ENCODE measurements around the gene SPEF2. TPM values are rescaled to one million over a fixed set of nuclear protein-coding genes. Genes with fewer than 3 reads are reported as not detected.

The SPEF2 gene
- polyA plus RNA-seq, 1 donor (not counting 4 experiments of a cell fraction or from before 2014, with no cell fraction given), result 1.6 TPM

DNA sequence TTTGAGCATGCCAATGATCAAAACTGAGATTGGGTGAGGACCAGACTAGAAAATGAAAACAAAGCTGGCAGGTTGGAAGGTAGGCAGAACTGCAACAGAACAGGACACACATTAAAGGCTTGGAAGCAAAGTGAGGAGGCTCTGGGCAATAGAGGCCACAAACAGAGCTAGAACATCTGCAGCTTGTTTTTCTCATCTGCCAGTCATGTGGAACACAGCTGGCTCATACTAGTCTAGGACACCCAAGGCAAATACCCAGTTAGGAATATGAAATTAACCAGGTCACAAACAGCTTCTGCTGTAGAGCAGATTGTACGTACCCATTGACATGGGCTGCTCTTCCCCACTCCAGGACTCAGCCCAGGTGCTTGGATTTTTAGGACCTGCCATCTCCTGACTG lies 61.7 kb downstream of the SPEF2 start:
- Histone ChIP-seq H3K9me3 (ENCODE audit: control insufficient read depth, low read depth, low read length) (no peaks in the 10 kb centered on the region), H3K4me1 (ENCODE audit: control insufficient read depth, extremely low read depth, insufficient read depth, low read length) (no peaks in the 10 kb centered on the region), H3K4me3 (ENCODE audit: control insufficient read depth in 2 of 3, extremely low read depth in 1 of 3, insufficient read depth in 2 of 3, low read depth in 1 of 3, low read length in 3 of 3) (no peak overlapping the region), H3K27me3 (ENCODE audit: control insufficient read depth, extremely low read depth, insufficient read depth, low read length) (no peaks in the 10 kb centered on the region), H3K4me2 (ENCODE audit: control insufficient read depth, extremely low read depth, insufficient read depth, low read depth, low read length) (no peak overlapping the region), H3K27ac (ENCODE audit: control insufficient read depth, insufficient read depth, low read length) (no peak overlapping the region), H3K36me3 (ENCODE audit: control insufficient read depth in 2 of 2, extremely low read depth in 1 of 2, insufficient read depth in 2 of 2, low read length in 2 of 2) (no peaks in the 10 kb centered on the region), H3K9ac (ENCODE audit: control insufficient read depth, extremely low read depth, insufficient read depth, low read length) (no peak overlapping the region), H4K20me1 (ENCODE audit: control insufficient read depth, extremely low read depth, insufficient read depth, low read length) (no peaks in the 10 kb centered on the region), H2AFZ (ENCODE audit: control insufficient read depth, low read length) (no peak overlapping the region), H3K79me2 (ENCODE audit: control insufficient read depth, insufficient read depth, low read length) (no peaks in the 10 kb centered on the region), H3K9me1 (ENCODE audit: control insufficient read depth, extremely low read depth, insufficient read depth, low read length) (no peaks in the 10 kb centered on the region)
- FAIRE-seq (no peak), DNase-seq (ENCODE audit: low read depth, low spot score) (no peak)
- dilution Hi-C loops (cut with MboI; ENCODE audit: extremely low pct_ligation_motif_present, low sequenced_read_pairs), result no loop called here
- no peak for TF ChIP-seq EZH2 (IDR thresholded peaks at IDR 0.05; ENCODE audit: low read length)
- TF ChIP-seq, protein P1, sequence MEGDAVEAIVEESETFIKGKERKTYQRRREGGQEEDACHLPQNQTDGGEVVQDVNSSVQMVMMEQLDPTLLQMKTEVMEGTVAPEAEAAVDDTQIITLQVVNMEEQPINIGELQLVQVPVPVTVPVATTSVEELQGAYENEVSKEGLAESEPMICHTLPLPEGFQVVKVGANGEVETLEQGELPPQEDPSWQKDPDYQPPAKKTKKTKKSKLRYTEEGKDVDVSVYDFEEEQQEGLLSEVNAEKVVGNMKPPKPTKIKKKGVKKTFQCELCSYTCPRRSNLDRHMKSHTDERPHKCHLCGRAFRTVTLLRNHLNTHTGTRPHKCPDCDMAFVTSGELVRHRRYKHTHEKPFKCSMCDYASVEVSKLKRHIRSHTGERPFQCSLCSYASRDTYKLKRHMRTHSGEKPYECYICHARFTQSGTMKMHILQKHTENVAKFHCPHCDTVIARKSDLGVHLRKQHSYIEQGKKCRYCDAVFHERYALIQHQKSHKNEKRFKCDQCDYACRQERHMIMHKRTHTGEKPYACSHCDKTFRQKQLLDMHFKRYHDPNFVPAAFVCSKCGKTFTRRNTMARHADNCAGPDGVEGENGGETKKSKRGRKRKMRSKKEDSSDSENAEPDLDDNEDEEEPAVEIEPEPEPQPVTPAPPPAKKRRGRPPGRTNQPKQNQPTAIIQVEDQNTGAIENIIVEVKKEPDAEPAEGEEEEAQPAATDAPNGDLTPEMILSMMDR (optimal IDR thresholded peaks at IDR 0.05 in 1 of 3, IDR thresholded peaks at IDR 0.05 in 1 of 3, conservative IDR thresholded peaks at IDR 0.05 in 1 of 3; ENCODE audit: extremely low read depth in 1 of 3, insufficient read depth in 2 of 3, low read length in 3 of 3), result no peak

- no peak overlapping the region for H3K4me3 ChIP-seq (ENCODE audit: control insufficient read depth in 2 of 3, extremely low read depth in 1 of 3, insufficient read depth in 2 of 3, low read depth in 1 of 3, low read length in 3 of 3)
- H3K4me1 ChIP-seq (ENCODE audit: control insufficient read depth, extremely low read depth, insufficient read depth, low read length), result no peaks in the 10 kb centered on the region
- no peaks in the 10 kb centered on the region for H3K9me3 ChIP-seq (ENCODE audit: control insufficient read depth, low read depth, low read length)
- DNase-seq (ENCODE audit: low read depth, low spot score) (no peak), FAIRE-seq (no peak)
- no peaks in the 10 kb centered on the region for H3K9me1 ChIP-seq (ENCODE audit: control insufficient read depth, extremely low read depth, insufficient read depth, low read length)
- H3K9ac ChIP-seq (ENCODE audit: control insufficient read depth, extremely low read depth, insufficient read depth, low read length), result no peak overlapping the region
- H3K79me2 ChIP-seq (ENCODE audit: control insufficient read depth, insufficient read depth, low read length), result no peaks in the 10 kb centered on the region
- no peak overlapping the region for H3K27ac ChIP-seq (ENCODE audit: control insufficient read depth, insufficient read depth, low read length)
- H3K4me2 ChIP-seq (ENCODE audit: control insufficient read depth, extremely low read depth, insufficient read depth, low read depth, low read length), result no peak overlapping the region
- no peak for TF ChIP-seq EZH2 (IDR thresholded peaks at IDR 0.05; ENCODE audit: low read length)
- TF ChIP-seq, protein P1 (optimal IDR thresholded peaks at IDR 0.05 in 1 of 3, IDR thresholded peaks at IDR 0.05 in 1 of 3, conservative IDR thresholded peaks at IDR 0.05 in 1 of 3; ENCODE audit: extremely low read depth in 1 of 3, insufficient read depth in 2 of 3, low read length in 3 of 3), result no peak
- H4K20me1 ChIP-seq (ENCODE audit: control insufficient read depth, extremely low read depth, insufficient read depth, low read length), result no peaks in the 10 kb centered on the region
- no peak overlapping the region for H2AFZ ChIP-seq (ENCODE audit: control insufficient read depth, low read length)
- no peaks in the 10 kb centered on the region for H3K27me3 ChIP-seq (ENCODE audit: control insufficient read depth, extremely low read depth, insufficient read depth, low read length)
- dilution Hi-C loops (cut with MboI; ENCODE audit: extremely low pct_ligation_motif_present, low sequenced_read_pairs), result no loop called here
- no peaks in the 10 kb centered on the region for H3K36me3 ChIP-seq (ENCODE audit: control insufficient read depth in 2 of 2, extremely low read depth in 1 of 2, insufficient read depth in 2 of 2, low read length in 2 of 2)
These were observed 64.2 kb downstream of the SPEF2 start for GRCh38 chr5:35681911-35682310.
